NCI-H2227 (cell line): ENCODE results near the gene LRRC1.

Experiments used
- DNase-seq: peaks from one replicate; lab custom pipeline; 2025; ENCODE audit not compliant: unreplicated experiment; lab: John Stamatoyannopoulos, UW

LRRC1 gene

GRCh38 chr6:53878808-53879207 lies 84.0 kb downstream of the LRRC1 start:
- no peak for DNase-seq

- DNase-seq = no peak
These were observed 84.8 kb downstream of the LRRC1 start for GRCh38 chr6:53879608-53880007.

- DNase-seq = no peak
These were observed 92.5 kb downstream of the LRRC1 start for GRCh38 chr6:53887316-53887715.

GRCh38 chr6:53888931-53889330 lies 94.1 kb downstream of the LRRC1 start:
- no peak for DNase-seq

- no peak for DNase-seq
These were observed 94.6 kb downstream of the LRRC1 start for GRCh38 chr6:53889365-53889764.

GRCh38 chr6:53892707-53893106 lies 97.9 kb downstream of the LRRC1 start:
- DNase-seq = no peak

- DNase-seq = no peak
These were observed 99.3 kb downstream of the LRRC1 start for GRCh38 chr6:53894091-53894490.

GRCh38 chr6:53896196-53896595 lies 101.4 kb downstream of the LRRC1 start:
- DNase-seq = no peak

GRCh38 chr6:53898026-53898795 lies 103.4 kb downstream of the LRRC1 start:
- DNase-seq = no peak

GRCh38 chr6:53899512-53899911 lies 104.7 kb downstream of the LRRC1 start:
- DNase-seq = no peak

- DNase-seq = no peak
These were observed 108.6 kb downstream of the LRRC1 start for GRCh38 chr6:53903357-53903756.

- DNase-seq = no peak
These were observed 111.3 kb downstream of the LRRC1 start for GRCh38 chr6:53906103-53906502.

GRCh38 chr6:53906842-53907241 lies 112.0 kb downstream of the LRRC1 start:
- DNase-seq = no peak

- peak; percentile 40 for DNase-seq
These were observed 116.0 kb downstream of the LRRC1 start for GRCh38 chr6:53910834-53911233.

GRCh38 chr6:53912661-53913060 lies 117.9 kb downstream of the LRRC1 start:
- no peak for DNase-seq

- DNase-seq = no peak
These were observed 118.5 kb downstream of the LRRC1 start for GRCh38 chr6:53913286-53913685.

GRCh38 chr6:53915026-53915691 lies 120.4 kb downstream of the LRRC1 start:
- DNase-seq = no peak

- no peak for DNase-seq
These were observed 122.1 kb downstream of the LRRC1 start for GRCh38 chr6:53916804-53917463.

GRCh38 chr6:53917464-53917842 lies 122.6 kb downstream of the LRRC1 start:
- DNase-seq = no peak

- no peak for DNase-seq
These were observed 124.2 kb downstream of the LRRC1 start for GRCh38 chr6:53918854-53919510.

GRCh38 chr6:53919881-53920360 lies 125.1 kb downstream of the LRRC1 start:
- DNase-seq = no peak
